K562 (cell line): ENCODE results near the gene CAMK2G. TPM values are rescaled to one million over a fixed set of nuclear protein-coding genes. Genes with fewer than 3 reads are reported as not detected.

Source experiments
- ATAC-seq: fragments of 200-7000 bp; cut with Tn5 transposase; 3 replicates; pipeline ENCODE4 v1.9.1; 2020; ENCODE audit warnings: moderate library complexity
- BruUV-seq: library from RNA; stranded (reverse); fragments of 400-500 nt; replicated peaks from 2 replicates; lab custom pipeline; 2021; lab: Mats Ljungman, UMichigan
- CTCF ChIA-PET: fragments of 300-600 bp; formaldehyde crosslinking; extraction: SDS; loops from one replicate; lab custom pipeline; 2021; ENCODE audit warnings: low intra/inter-chr PET ratio; lab: Yijun Ruan, JAX
- POLR2A ChIA-PET: fragments of 300-600, 350-650 bp; sonication (Branson Sonifier 250); formaldehyde crosslinking; extraction: SDS; loops from one replicate; lab custom pipeline; 2021; ENCODE audit warnings: antibody characterized with exemption, inconsistent platforms; lab: Yijun Ruan, JAX
- DNase-seq, 4 experiments: peaks; one replicate each; pipeline versions ENCODE4 v3.0.0 to v3.0.0-alpha.2; 2011 to 2018; ENCODE audit warnings: low spot score in 3 of 4, mixed read lengths in 3 of 4; ENCODE audit errors: extremely low read depth in 1 of 4
- FAIRE-seq: peaks from 2 replicates; lab custom pipeline; 2011; peaks lifted over from hg19 to GRCh38; lab: Jason Lieb, UNC
- H2AFZ ChIP-seq: 2 replicates; pipeline ENCODE4 v1.6.0; 2011; ENCODE audit warnings: low read depth, low read length, control low read depth, inconsistent platforms
- H3K27ac ChIP-seq: fragments of 200-600 bp; 3 replicates; pipeline ENCODE4 v1.8.0; 2011; ENCODE audit warnings: low read depth, mild to moderate bottlenecking, control low read depth, inconsistent platforms, low read length, moderate library complexity, mixed read lengths; ENCODE audit errors: extremely low read depth
- H3K27me3 ChIP-seq, 2 experiments: fragments of 300-600 bp in 1 of 2; 2 replicates in 1 of 2; 3 replicates in 1 of 2; pipeline versions ENCODE4 v1.6.0 to v1.8.0; 2011; ENCODE audit warnings: inconsistent platforms in 2 of 2, low read length in 2 of 2, mild to moderate bottlenecking in 1 of 2, mixed read lengths in 1 of 2, moderate library complexity in 1 of 2; ENCODE audit not compliant: control insufficient read depth in 2 of 2, insufficient read depth in 2 of 2
- H3K36me3 ChIP-seq: fragments of 300-600 bp; 3 replicates; pipeline ENCODE4 v1.8.0; 2011; ENCODE audit warnings: mild to moderate bottlenecking, low read length, inconsistent platforms; ENCODE audit not compliant: control insufficient read depth, insufficient read depth
- H3K4me1 ChIP-seq, 2 experiments: fragments of 200-600 bp in 1 of 2; replicated peaks in 1 of 2; 2 replicates in 1 of 2; 3 replicates in 1 of 2; pipeline versions ENCODE4 v1.5.1 to v1.8.0; 2011; ENCODE audit warnings: inconsistent platforms in 2 of 2, low read length in 2 of 2, mild to moderate bottlenecking in 1 of 2, mixed read lengths in 1 of 2, moderate library complexity in 1 of 2; ENCODE audit not compliant: control insufficient read depth in 2 of 2, insufficient read depth in 2 of 2
- H3K4me2 ChIP-seq: 2 replicates; pipeline ENCODE4 v1.6.1; 2011; ENCODE audit warnings: low read length, control low read depth, inconsistent platforms, mixed read lengths; ENCODE audit not compliant: insufficient read depth
- H3K4me3 ChIP-seq: fragments of 200-600 bp; sonication (generic), shearing (Covaris generic); 2 replicates; pipeline ENCODE4 v1.5.1; 2016; ENCODE audit warnings: control low read depth, inconsistent platforms
- H3K79me2 ChIP-seq: fragments of 200-600 bp; 3 replicates; pipeline ENCODE4 v1.8.0; 2011; ENCODE audit warnings: low read length, inconsistent platforms; ENCODE audit not compliant: control insufficient read depth, insufficient read depth
- H3K9ac ChIP-seq, 2 experiments: 2 replicates each; pipeline versions ENCODE4 v1.6.0 to v1.6.1; 2011; ENCODE audit warnings: low read depth in 2 of 2, low read length in 2 of 2, control low read depth in 1 of 2, inconsistent platforms in 1 of 2, mild to moderate bottlenecking in 1 of 2, mixed read lengths in 1 of 2; ENCODE audit not compliant: insufficient read depth in 1 of 2
- H3K9me1 ChIP-seq: one replicate; pipeline ENCODE4 v1.6.0; 2011; ENCODE audit warnings: inconsistent platforms, mild to moderate bottlenecking, low read length, moderate library complexity; ENCODE audit not compliant: control insufficient read depth, insufficient read depth
- H3K9me3 ChIP-seq: replicated peaks from 2 replicates; pipeline ENCODE4 v1.5.1; 2011; ENCODE audit warnings: low read depth, low read length, inconsistent platforms; ENCODE audit not compliant: control insufficient read depth, insufficient read depth
- H4K20me1 ChIP-seq: replicated peaks from 2 replicates; pipeline ENCODE4 v1.6.1; 2011; ENCODE audit warnings: low read length, inconsistent platforms, mixed read lengths; ENCODE audit not compliant: control insufficient read depth, insufficient read depth
- CCNT2 ChIP-seq: IDR thresholded peaks from 2 replicates; pipeline ENCODE4 v1.6.1; 2011; ENCODE audit warnings: borderline replicate concordance, low read depth, mild to moderate bottlenecking, moderate library complexity, mixed read lengths, low read length; ENCODE audit not compliant: insufficient read length; ENCODE audit errors: extremely low read depth
- CHAMP1 ChIP-seq: fragments of 450-650 bp; IDR thresholded peaks from 2 replicates; pipeline ENCODE4 v1.6.1; 2016; ENCODE audit warnings: mild to moderate bottlenecking
- JUND ChIP-seq, 2 experiments: IDR thresholded peaks; 2 replicates in 1 of 2; 3 replicates in 1 of 2; pipeline ENCODE4 v1.6.1; 2011; ENCODE audit warnings: borderline replicate concordance in 2 of 2, low read depth in 2 of 2, low read length in 2 of 2, improper control_type of control experiment in 1 of 2, missing biosample characterization in 1 of 2, missing genetic modification characterization in 1 of 2, missing genetic modification reagents in 1 of 2
- MCM3 ChIP-seq: fragments of 450-650 bp; IDR thresholded peaks from 2 replicates; pipeline ENCODE4 v1.6.1; 2016
- MIER1 ChIP-seq: fragments of 450-650 bp; IDR thresholded peaks from 2 replicates; pipeline ENCODE4 v1.6.1; 2016; ENCODE audit warnings: antibody characterized with exemption, mild to moderate bottlenecking, low read depth
- MNT ChIP-seq, 2 experiments: fragments of 450-650 bp; conservative IDR thresholded peaks; 2 replicates each; pipeline ENCODE4 v1.6.1; 2017; ENCODE audit warnings: mild to moderate bottlenecking in 2 of 2, moderate library complexity in 2 of 2
- NCOA6 ChIP-seq: fragments of 450-650 bp; IDR thresholded peaks from 2 replicates; pipeline ENCODE4 v1.6.1; 2017; ENCODE audit warnings: mild to moderate bottlenecking
- POU5F1 ChIP-seq: fragments of 150-350 bp; IDR thresholded peaks from 2 replicates; pipeline ENCODE4 v1.6.1; 2014; ENCODE audit warnings: borderline replicate concordance, low read length, low read depth, mild to moderate bottlenecking; ENCODE audit not compliant: partially characterized antibody
- SMAD3 ChIP-seq: fragments of 450-650 bp; formaldehyde crosslinking; conservative IDR thresholded peaks from 2 replicates; pipeline ENCODE4 v1.4.0; 2020; ENCODE audit warnings: mild to moderate bottlenecking
- SNRNP70 ChIP-seq: fragments of 200-400 bp; formaldehyde crosslinking; optimal IDR thresholded peaks from 2 replicates; pipeline ENCODE3; 2017; ENCODE audit warnings: low read depth, low read length
- SRSF1 ChIP-seq: fragments of 200-400 bp; formaldehyde crosslinking; IDR thresholded peaks from 2 replicates; pipeline ENCODE4 v1.6.1; 2017; ENCODE audit warnings: mild to moderate bottlenecking, low read depth, low read length, moderate library complexity
- SRSF9 ChIP-seq: fragments of 200-400 bp; formaldehyde crosslinking; IDR thresholded peaks from 2 replicates; pipeline ENCODE4 v1.6.1; 2017; ENCODE audit warnings: low read depth, low read length, borderline replicate concordance
- STAG1 ChIP-seq: sonication (generic); formaldehyde crosslinking; IDR thresholded peaks from 2 replicates; pipeline ENCODE4 v1.5.0; 2020; ENCODE audit warnings: missing genetic modification reagents, borderline replicate concordance
- ZFX ChIP-seq: sonication (generic); formaldehyde crosslinking; IDR thresholded peaks from 2 replicates; pipeline ENCODE4 v1.8.0; 2022; ENCODE audit warnings: mild to moderate bottlenecking, missing genetic modification reagents, moderate library complexity
- ZKSCAN1 ChIP-seq: fragments of 150-350 bp; IDR thresholded peaks from 2 replicates; pipeline ENCODE4 v1.6.1; 2016; ENCODE audit warnings: low read depth, low read length
- ZNF133 ChIP-seq: fragments of 250-450 bp; sonication (Bioruptor Pico); IDR thresholded peaks from 2 replicates; pipeline ENCODE4 v1.4.0; 2020; ENCODE audit warnings: mild to moderate bottlenecking
- WGBS: fragments of 100-300 bp; shearing (Covaris generic); methylation state at CpG from one replicate; pipeline ENCODE4 v1.1.6; 2016; ENCODE audit warnings: low coverage, mixed read lengths; ENCODE audit not compliant: insufficient coverage; ENCODE audit errors: missing lambda C conversion rate; 5-methylcytosine and 5-hydroxymethylcytosine counted together
- in situ Hi-C: fragments of 300-500 bp; cut with MboI; formaldehyde crosslinking; loops from 4 replicates; pipeline ENCODE4 v1.15.0; 2018; ENCODE audit warnings: inconsistent platforms, mixed read lengths
- intact Hi-C: fragments of 100-400 bp; cut with micrococcal nuclease; formaldehyde crosslinking; loops from 2 replicates; pipeline ENCODE4 v1.14.2; 2022
- polyA plus RNA-seq, 8 experiments: library from polyadenylated mRNA; depleted of rRNA in 4 of 8; stranded (reverse) in 5 of 8; unstranded in 3 of 8; fragments of >200 nt; fragmentation: Nextera tagmentation in 2 of 8; fragmentation: Illumina TruSeq in 1 of 8; extraction: Ambion mirVana in 2 of 8; extraction: Trizol in 1 of 8; gene quantifications; 2 replicates each; pipeline versions ENCODE4 v1.2.1 to v1.2.3, GENCODE V29; 2011 to 2014; ENCODE audit warnings: inconsistent platforms in 1 of 8, missing spikeins in 1 of 8
- total RNA-seq, 7 experiments: library from RNA; depleted of rRNA in 6 of 7; stranded (reverse); fragments of >200 nt in 6 of 7; fragmentation: Illumina TruSeq in 2 of 7; extraction: Trizol in 2 of 7; gene quantifications; 2 replicates each; pipeline versions ENCODE4 v1.2.1 to v1.2.3, GENCODE V29; 2011 to 2021; ENCODE audit warnings: low replicate concordance in 1 of 7

Gene CAMK2G
- total and polyA plus RNA-seq, 9 of the 15 experiments (the other 6 are each of a cell fraction or from before 2014, with no cell fraction given): 9.0 to 37.9 (median 32.6) TPM

GRCh38 chr10:73858013-73858708 is 16.2 kb downstream of the CAMK2G start:
- peaks cover 2 to 14% of the 10 kb centered on the region in 2 experiments; a peak in 4 of 5 replicates for H3K4me1 ChIP-seq
- 78% methylated on average over 12 of the region's 12 CpGs for WGBS
- no peaks in the 10 kb centered on the region for H3K9me3 ChIP-seq
- peak overlapping the region in 1 of 2 experiments; percentile 70; a peak in 1 of 4 replicates for H3K9ac ChIP-seq
- DNase-seq (no peak), ATAC-seq (no peak), FAIRE-seq (no peak)
- intact Hi-C loops (no loop called here), in situ Hi-C loops (no loop called here)
- peaks cover 3% of the 10 kb centered on the region for H3K9me1 ChIP-seq
- BruUV-seq: no TSS peak
- no peak overlapping the region for H2AFZ ChIP-seq
- no peaks in the 10 kb centered on the region for H3K27me3 ChIP-seq
- H3K27ac ChIP-seq: no peak overlapping the region
- ChIA-PET CTCF (no interaction called here), POLR2A (interaction anchor here (0.9 to 1.0 kb wide), 2 partner anchors 14 kb away, joined by 3 to 4 read pairs; no protein-coding TSS in a partner anchor)
- no peaks in the 10 kb centered on the region; the same call in 2 of the 3 replicates for H3K79me2 ChIP-seq
- H4K20me1 ChIP-seq: no peaks in the 10 kb centered on the region; the same call in 1 of the 2 replicates
- H3K4me3 ChIP-seq: no peak overlapping the region
- H3K36me3 ChIP-seq: peaks cover 70% of the 10 kb centered on the region
- H3K4me2 ChIP-seq: no peak overlapping the region
- TF ChIP-seq SRSF1 (no peak), ZNF133 (no peak), CHAMP1 (no peak), STAG1 (CRISPR knock-in tag) (no peak), MIER1 (no peak), CCNT2 (no peak), NCOA6 (no peak), SNRNP70 (no peak), SMAD3 (CRISPR knock-in tag) (no peak), MCM3 (no peak), JUND (IDR thresholded peaks at IDR 0.05; ENCODE audit: borderline replicate concordance, low read depth, low read length) (no peak), JUND (tag; IDR thresholded peaks at IDR 0.05; ENCODE audit: borderline replicate concordance, low read depth, low read length) (no peak), POU5F1 (no peak), ZFX (CRISPR knock-in tag) (no peak), SRSF9 (no peak), ZKSCAN1 (no peak), MNT (conservative IDR thresholded peaks at IDR 0.05) (no peak)
